GM23338 (cell line): ENCODE data around the gene KRT3.

Experiments
- CREB1 ChIP-seq: fragments of 250-450 bp; sonication (Bioruptor Pico); IDR thresholded peaks from 2 replicates; pipeline ENCODE4 v1.5.0; 2020; ENCODE audit warnings: low read depth, mild to moderate bottlenecking, moderate library complexity
- EZH2 ChIP-seq: fragments of 200-600 bp; sonication (generic); IDR thresholded peaks from one replicate; pipeline ENCODE4 v1.8.0; 2017; ENCODE audit warnings: antibody characterized with exemption, mild to moderate bottlenecking, low read depth; ENCODE audit not compliant: unreplicated experiment
- JUNB ChIP-seq: IDR thresholded peaks from one replicate; pipeline ENCODE4 v1.6.1; 2016; ENCODE audit warnings: antibody characterized with exemption; ENCODE audit not compliant: unreplicated experiment
- NANOG ChIP-seq: IDR thresholded peaks from 2 replicates; pipeline ENCODE4 v1.6.1; 2016; ENCODE audit warnings: antibody characterized with exemption, borderline replicate concordance
- POLR2AphosphoS5 ChIP-seq: IDR thresholded peaks from 2 replicates; pipeline ENCODE4 v1.6.1; 2016; ENCODE audit warnings: antibody characterized with exemption, low read depth
- TF ChIP-seq, protein P1 (sequence below), 2 experiments: fragments of 200-600 bp in 1 of 2; sonication (generic) in 1 of 2; conservative IDR thresholded peaks; 2 replicates each; pipeline versions ENCODE4 v1.5.1 to v1.6.1; 2016 to 2017; ENCODE audit warnings: antibody characterized with exemption in 2 of 2, low read depth in 2 of 2, mild to moderate bottlenecking in 2 of 2, moderate library complexity in 1 of 2
- TF ChIP-seq, protein P2 (sequence below): IDR thresholded peaks from one replicate; pipeline ENCODE4 v1.6.1; 2018; ENCODE audit warnings: antibody characterized with exemption; ENCODE audit not compliant: unreplicated experiment
- TF ChIP-seq, protein P3 (sequence below): IDR thresholded peaks from 2 replicates; pipeline ENCODE4 v1.6.1; 2016; ENCODE audit warnings: antibody characterized with exemption

DNA sequence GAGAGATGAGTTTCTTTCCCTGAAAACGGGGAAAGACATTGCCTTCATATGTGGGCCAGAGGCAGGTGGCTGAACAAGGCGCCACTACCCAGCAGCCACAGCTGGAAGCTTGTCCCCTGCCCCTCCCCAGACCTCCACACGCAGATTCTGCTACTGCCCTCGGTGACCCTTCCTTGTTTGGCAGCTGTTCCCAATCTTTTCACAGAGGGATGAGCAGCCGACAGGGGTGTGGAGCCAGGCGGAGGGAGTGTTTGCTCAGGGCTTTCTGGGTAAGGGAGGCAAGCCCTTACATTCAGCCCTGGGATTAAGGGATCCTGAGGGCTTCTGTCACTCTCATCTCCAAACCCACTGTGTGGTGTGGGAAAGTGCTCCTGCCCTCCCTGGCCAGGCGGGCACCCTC lies 22.5 kb upstream of the KRT3 start:
- TF ChIP-seq, protein P1, sequence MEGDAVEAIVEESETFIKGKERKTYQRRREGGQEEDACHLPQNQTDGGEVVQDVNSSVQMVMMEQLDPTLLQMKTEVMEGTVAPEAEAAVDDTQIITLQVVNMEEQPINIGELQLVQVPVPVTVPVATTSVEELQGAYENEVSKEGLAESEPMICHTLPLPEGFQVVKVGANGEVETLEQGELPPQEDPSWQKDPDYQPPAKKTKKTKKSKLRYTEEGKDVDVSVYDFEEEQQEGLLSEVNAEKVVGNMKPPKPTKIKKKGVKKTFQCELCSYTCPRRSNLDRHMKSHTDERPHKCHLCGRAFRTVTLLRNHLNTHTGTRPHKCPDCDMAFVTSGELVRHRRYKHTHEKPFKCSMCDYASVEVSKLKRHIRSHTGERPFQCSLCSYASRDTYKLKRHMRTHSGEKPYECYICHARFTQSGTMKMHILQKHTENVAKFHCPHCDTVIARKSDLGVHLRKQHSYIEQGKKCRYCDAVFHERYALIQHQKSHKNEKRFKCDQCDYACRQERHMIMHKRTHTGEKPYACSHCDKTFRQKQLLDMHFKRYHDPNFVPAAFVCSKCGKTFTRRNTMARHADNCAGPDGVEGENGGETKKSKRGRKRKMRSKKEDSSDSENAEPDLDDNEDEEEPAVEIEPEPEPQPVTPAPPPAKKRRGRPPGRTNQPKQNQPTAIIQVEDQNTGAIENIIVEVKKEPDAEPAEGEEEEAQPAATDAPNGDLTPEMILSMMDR (conservative IDR thresholded peaks at IDR 0.05; ENCODE audit: low read depth in 2 of 2) = no peak
- TF ChIP-seq, protein P2, sequence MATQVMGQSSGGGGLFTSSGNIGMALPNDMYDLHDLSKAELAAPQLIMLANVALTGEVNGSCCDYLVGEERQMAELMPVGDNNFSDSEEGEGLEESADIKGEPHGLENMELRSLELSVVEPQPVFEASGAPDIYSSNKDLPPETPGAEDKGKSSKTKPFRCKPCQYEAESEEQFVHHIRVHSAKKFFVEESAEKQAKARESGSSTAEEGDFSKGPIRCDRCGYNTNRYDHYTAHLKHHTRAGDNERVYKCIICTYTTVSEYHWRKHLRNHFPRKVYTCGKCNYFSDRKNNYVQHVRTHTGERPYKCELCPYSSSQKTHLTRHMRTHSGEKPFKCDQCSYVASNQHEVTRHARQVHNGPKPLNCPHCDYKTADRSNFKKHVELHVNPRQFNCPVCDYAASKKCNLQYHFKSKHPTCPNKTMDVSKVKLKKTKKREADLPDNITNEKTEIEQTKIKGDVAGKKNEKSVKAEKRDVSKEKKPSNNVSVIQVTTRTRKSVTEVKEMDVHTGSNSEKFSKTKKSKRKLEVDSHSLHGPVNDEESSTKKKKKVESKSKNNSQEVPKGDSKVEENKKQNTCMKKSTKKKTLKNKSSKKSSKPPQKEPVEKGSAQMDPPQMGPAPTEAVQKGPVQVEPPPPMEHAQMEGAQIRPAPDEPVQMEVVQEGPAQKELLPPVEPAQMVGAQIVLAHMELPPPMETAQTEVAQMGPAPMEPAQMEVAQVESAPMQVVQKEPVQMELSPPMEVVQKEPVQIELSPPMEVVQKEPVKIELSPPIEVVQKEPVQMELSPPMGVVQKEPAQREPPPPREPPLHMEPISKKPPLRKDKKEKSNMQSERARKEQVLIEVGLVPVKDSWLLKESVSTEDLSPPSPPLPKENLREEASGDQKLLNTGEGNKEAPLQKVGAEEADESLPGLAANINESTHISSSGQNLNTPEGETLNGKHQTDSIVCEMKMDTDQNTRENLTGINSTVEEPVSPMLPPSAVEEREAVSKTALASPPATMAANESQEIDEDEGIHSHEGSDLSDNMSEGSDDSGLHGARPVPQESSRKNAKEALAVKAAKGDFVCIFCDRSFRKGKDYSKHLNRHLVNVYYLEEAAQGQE = no peak
- no peak for TF ChIP-seq JUNB
- TF ChIP-seq CREB1 (CRISPR knock-in tag) = no peak
- TF ChIP-seq EZH2 = no peak
- TF ChIP-seq POLR2AphosphoS5 = no peak
- TF ChIP-seq NANOG = no peak
- TF ChIP-seq, protein P3, sequence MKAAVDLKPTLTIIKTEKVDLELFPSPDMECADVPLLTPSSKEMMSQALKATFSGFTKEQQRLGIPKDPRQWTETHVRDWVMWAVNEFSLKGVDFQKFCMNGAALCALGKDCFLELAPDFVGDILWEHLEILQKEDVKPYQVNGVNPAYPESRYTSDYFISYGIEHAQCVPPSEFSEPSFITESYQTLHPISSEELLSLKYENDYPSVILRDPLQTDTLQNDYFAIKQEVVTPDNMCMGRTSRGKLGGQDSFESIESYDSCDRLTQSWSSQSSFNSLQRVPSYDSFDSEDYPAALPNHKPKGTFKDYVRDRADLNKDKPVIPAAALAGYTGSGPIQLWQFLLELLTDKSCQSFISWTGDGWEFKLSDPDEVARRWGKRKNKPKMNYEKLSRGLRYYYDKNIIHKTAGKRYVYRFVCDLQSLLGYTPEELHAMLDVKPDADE = no peak
